Neural progenitor cell (in vitro differentiated cells): Measurements from ENCODE around the gene LTBP1. TPM values are rescaled to one million over a fixed set of nuclear protein-coding genes. Genes with fewer than 3 reads are reported as not detected.

Source experiments
- DNase-seq: peaks from one replicate; pipeline ENCODE4 v3.0.0-alpha.2; 2016; ENCODE audit warnings: low spot score
- H2AFZ ChIP-seq: fragments of 200-600 bp; sonication (generic); replicated peaks from 2 replicates; pipeline ENCODE4 v1.6.1; 2016; ENCODE audit warnings: antibody characterized with exemption
- H3F3A ChIP-seq: fragments of 200-600 bp; sonication (generic); 2 replicates; pipeline ENCODE4 v1.6.1; 2016; ENCODE audit warnings: antibody characterized with exemption, low read depth
- H3K27ac ChIP-seq: fragments of 200-600 bp; sonication (generic); 2 replicates; pipeline ENCODE4 v1.5.1; 2016; ENCODE audit warnings: mild to moderate bottlenecking
- H3K27me3 ChIP-seq: fragments of 200-600 bp; sonication (generic); 2 replicates; pipeline ENCODE4 v1.6.1; 2016; ENCODE audit warnings: mild to moderate bottlenecking, moderate library complexity
- H3K36me3 ChIP-seq: fragments of 200-600 bp; sonication (generic); 2 replicates; pipeline ENCODE4 v1.5.1; 2016
- H3K4me1 ChIP-seq: fragments of 200-600 bp; sonication (generic); 2 replicates; pipeline ENCODE4 v1.6.1; 2016; ENCODE audit warnings: mixed run types
- H3K4me2 ChIP-seq: fragments of 200-600 bp; sonication (generic); 2 replicates; pipeline ENCODE4 v1.6.1; 2016
- H3K4me3 ChIP-seq: fragments of 200-600 bp; sonication (generic); 2 replicates; pipeline ENCODE4 v1.5.1; 2016
- H3K79me2 ChIP-seq: fragments of 200-600 bp; sonication (generic); 2 replicates; pipeline ENCODE4 v1.6.1; 2016; ENCODE audit warnings: low read depth
- H3K9ac ChIP-seq: fragments of 200-600 bp; sonication (generic); 2 replicates; pipeline ENCODE4 v1.6.1; 2016
- H3K9me3 ChIP-seq: fragments of 200-600 bp; sonication (generic); 2 replicates; pipeline ENCODE4 v1.5.1; 2016; ENCODE audit warnings: low read depth
- H4K20me1 ChIP-seq: fragments of 200-600 bp; sonication (generic); 2 replicates; pipeline ENCODE4 v1.6.1; 2016; ENCODE audit warnings: low read depth
- H3K27ac Mint-ChIP-seq: 3 replicates; pipeline ENCODE4 v1.8.0; 2021; ENCODE audit warnings: mixed read lengths
- H3K27me3 Mint-ChIP-seq: 2 replicates; pipeline ENCODE4 v1.8.0; 2022; ENCODE audit warnings: low read depth, mild to moderate bottlenecking, inconsistent platforms, moderate library complexity, mixed read lengths; ENCODE audit not compliant: insufficient read depth
- H3K36me3 Mint-ChIP-seq: 3 replicates; pipeline ENCODE4 v1.8.0; 2021; ENCODE audit warnings: mixed read lengths
- H3K4me1 Mint-ChIP-seq: 3 replicates; pipeline ENCODE4 v1.8.0; 2021; ENCODE audit warnings: mixed read lengths
- H3K4me3 Mint-ChIP-seq: 3 replicates; pipeline ENCODE4 v1.8.0; 2021; ENCODE audit warnings: mild to moderate bottlenecking, moderate library complexity, mixed read lengths
- H3K9me3 Mint-ChIP-seq: 3 replicates; pipeline ENCODE4 v1.8.0; 2020; ENCODE audit warnings: mixed read lengths
- CTCF ChIP-seq: fragments of 200-600 bp; sonication (generic); IDR thresholded peaks from 2 replicates; pipeline ENCODE4 v1.5.1; 2017; ENCODE audit warnings: antibody characterized with exemption, mild to moderate bottlenecking
- EZH2 ChIP-seq: fragments of 200-600 bp; sonication (generic); IDR thresholded peaks from 2 replicates; pipeline ENCODE4 v1.6.1; 2017; ENCODE audit warnings: antibody characterized with exemption, mild to moderate bottlenecking, moderate library complexity
- EZH2phosphoT487 ChIP-seq: fragments of 200-600 bp; sonication (generic); IDR thresholded peaks from 2 replicates; pipeline ENCODE4 v1.6.1; 2017; ENCODE audit warnings: antibody characterized with exemption
- total RNA-seq: library from RNA; depleted of rRNA; stranded (reverse); fragments of >200 nt; gene quantifications from 2 replicates; pipeline ENCODE4 v1.2.3, GENCODE V29; 2015; ENCODE audit warnings: low replicate concordance

LTBP1 gene
- total RNA-seq, 1 donor from 2014 or later = 50.5 TPM

DNA sequence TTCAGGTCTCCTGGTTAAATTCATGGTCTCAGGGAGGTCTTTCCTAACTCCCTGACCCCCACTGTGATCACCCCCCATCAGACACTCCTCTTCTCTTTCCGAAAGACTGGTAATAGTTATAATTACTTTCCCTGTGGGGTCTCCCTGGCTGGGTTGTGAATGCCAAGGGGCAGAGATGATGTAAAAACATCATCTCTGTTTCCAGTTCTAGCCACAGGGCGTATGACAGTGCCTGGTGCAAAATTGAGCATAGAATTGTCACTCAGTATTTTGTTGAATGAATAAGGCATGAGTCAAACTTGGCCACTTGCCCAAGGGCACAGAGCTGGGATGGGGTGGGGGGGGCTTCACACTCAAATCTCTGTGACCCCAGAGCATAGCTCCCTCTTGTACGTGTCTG lies 65.2 kb downstream of the LTBP1 start:
- Mint-ChIP-seq H3K27me3 (peaks cover 2% of the 10 kb centered on the region), H3K4me1 (peaks cover 38% of the 10 kb centered on the region), H3K27ac (no peak overlapping the region), H3K4me3 (no peak overlapping the region), H3K9me3 (no peaks in the 10 kb centered on the region), H3K36me3 (no peaks in the 10 kb centered on the region)
- Histone ChIP-seq H3K36me3 (no peaks in the 10 kb centered on the region), H3K4me2 (no peak overlapping the region), H3K4me3 (no peak overlapping the region), H4K20me1 (no peaks in the 10 kb centered on the region), H3K79me2 (no peaks in the 10 kb centered on the region), H3K9ac (no peak overlapping the region), H3K4me1 (peaks cover 15% of the 10 kb centered on the region), H3K27me3 (no peaks in the 10 kb centered on the region), H2AFZ (no peak overlapping the region), H3F3A (no peaks in the 10 kb centered on the region), H3K27ac (no peak overlapping the region), H3K9me3 (no peaks in the 10 kb centered on the region)
- TF ChIP-seq CTCF (no peak), EZH2 (no peak)
- DNase-seq = no peak

- H3K27ac Mint-ChIP-seq = no peak overlapping the region
Measured at GRCh38 chr2:33013684-33014110, 66.9 kb downstream of the LTBP1 start.

DNA sequence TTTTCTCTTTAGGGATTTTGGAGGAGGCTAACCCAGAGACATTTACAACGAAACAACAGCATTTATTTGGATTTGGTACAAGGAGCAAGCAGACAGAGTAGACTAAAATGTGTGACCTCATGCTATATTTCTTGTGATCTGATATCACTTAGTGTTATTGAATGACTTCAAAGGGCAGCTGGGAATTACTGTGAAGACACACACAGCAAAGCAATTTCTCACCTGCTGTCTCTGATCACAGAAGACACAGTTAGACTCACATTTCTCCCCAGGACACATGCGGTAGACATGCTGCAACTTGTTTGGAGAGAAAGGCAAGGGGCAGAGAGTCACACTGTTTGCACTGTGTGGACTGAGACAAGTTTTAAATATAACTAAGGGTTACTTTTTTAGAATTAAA lies 67.5 kb downstream of the LTBP1 start:
- Mint-ChIP-seq H3K9me3 (no peaks in the 10 kb centered on the region), H3K27ac (no peak overlapping the region), H3K4me3 (peak overlapping the region; percentile 33), H3K27me3 (peaks cover 4% of the 10 kb centered on the region), H3K36me3 (peaks cover 2% of the 10 kb centered on the region), H3K4me1 (peaks cover 44% of the 10 kb centered on the region)
- no peak for TF ChIP-seq CTCF
- no peak for TF ChIP-seq EZH2
- no peak for TF ChIP-seq EZH2phosphoT487
- H3K4me3 ChIP-seq = no peak overlapping the region
- H4K20me1 ChIP-seq = no peaks in the 10 kb centered on the region
- H3K9ac ChIP-seq = no peak overlapping the region
- no peaks in the 10 kb centered on the region for H3K27me3 ChIP-seq
- no peaks in the 10 kb centered on the region for H3K9me3 ChIP-seq
- peak overlapping the region; percentile 17 for H3K27ac ChIP-seq
- peaks cover 15% of the 10 kb centered on the region for H3K4me1 ChIP-seq
- peak overlapping the region; percentile 46 for H3K4me2 ChIP-seq
- no peak for DNase-seq
- H3K36me3 ChIP-seq = no peaks in the 10 kb centered on the region
- no peaks in the 10 kb centered on the region for H3K79me2 ChIP-seq
- H3F3A ChIP-seq = no peaks in the 10 kb centered on the region
- no peak overlapping the region for H2AFZ ChIP-seq

More at GRCh38 chr2:33013684-33014110, 66.9 kb downstream of the LTBP1 start:
- H3K4me3 Mint-ChIP-seq = no peak overlapping the region
- no peak overlapping the region for H3K9ac ChIP-seq
- DNase-seq = no peak
- no peak overlapping the region for H3K4me3 ChIP-seq
- TF ChIP-seq CTCF (no peak), EZH2phosphoT487 (no peak), EZH2 (no peak)
- peak overlapping the region; percentile 12 for H3K4me2 ChIP-seq
- H4K20me1 ChIP-seq = no peaks in the 10 kb centered on the region
- no peaks in the 10 kb centered on the region for H3K36me3 Mint-ChIP-seq
- peak overlapping the region; percentile 17 for H3K27ac ChIP-seq
- no peaks in the 10 kb centered on the region for H3K9me3 ChIP-seq
- H3K4me1 ChIP-seq = peaks cover 15% of the 10 kb centered on the region
- H3K27me3 ChIP-seq = no peaks in the 10 kb centered on the region
- H3K9me3 Mint-ChIP-seq = no peaks in the 10 kb centered on the region
- H3K36me3 ChIP-seq = no peaks in the 10 kb centered on the region
- H2AFZ ChIP-seq = no peak overlapping the region
- no peaks in the 10 kb centered on the region for H3K79me2 ChIP-seq
- H3K27me3 Mint-ChIP-seq = peaks cover 2% of the 10 kb centered on the region
- H3F3A ChIP-seq = no peaks in the 10 kb centered on the region
- peaks cover 44% of the 10 kb centered on the region for H3K4me1 Mint-ChIP-seq
